ENCODE results near the gene PAIP1.
A peak's percentile ranks its signal among the peaks of the same experiment; 100 is the strongest.
"Not testable (repeated sequence)": the region's sequence is repeated elsewhere in the genome, so short reads cannot be mapped to it uniquely, and the experiment has no call there.

Gene PAIP1

DNA sequence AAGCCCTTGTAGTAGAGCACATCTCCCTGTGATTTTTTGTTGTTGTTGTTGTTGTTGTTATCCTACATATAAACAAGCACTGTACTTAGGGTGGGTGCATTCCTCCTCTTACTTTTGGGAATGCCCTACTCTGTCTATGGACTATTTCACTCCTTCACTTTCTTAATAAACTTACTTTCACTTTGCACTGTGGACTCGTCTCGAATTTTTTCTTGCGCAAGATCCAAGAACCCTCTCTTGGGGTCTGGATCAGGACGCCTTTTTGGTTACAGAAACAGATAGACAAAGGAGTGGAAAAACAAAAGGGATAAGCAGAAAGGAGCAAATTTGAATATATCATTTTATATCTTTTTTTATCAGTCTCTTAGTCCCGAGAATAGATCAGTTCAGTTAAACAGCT is 14.4 kb upstream of the PAIP1 start:
- no peak for DNase-seq (ENCODE audit: low read depth in 3 of 3)

DNA sequence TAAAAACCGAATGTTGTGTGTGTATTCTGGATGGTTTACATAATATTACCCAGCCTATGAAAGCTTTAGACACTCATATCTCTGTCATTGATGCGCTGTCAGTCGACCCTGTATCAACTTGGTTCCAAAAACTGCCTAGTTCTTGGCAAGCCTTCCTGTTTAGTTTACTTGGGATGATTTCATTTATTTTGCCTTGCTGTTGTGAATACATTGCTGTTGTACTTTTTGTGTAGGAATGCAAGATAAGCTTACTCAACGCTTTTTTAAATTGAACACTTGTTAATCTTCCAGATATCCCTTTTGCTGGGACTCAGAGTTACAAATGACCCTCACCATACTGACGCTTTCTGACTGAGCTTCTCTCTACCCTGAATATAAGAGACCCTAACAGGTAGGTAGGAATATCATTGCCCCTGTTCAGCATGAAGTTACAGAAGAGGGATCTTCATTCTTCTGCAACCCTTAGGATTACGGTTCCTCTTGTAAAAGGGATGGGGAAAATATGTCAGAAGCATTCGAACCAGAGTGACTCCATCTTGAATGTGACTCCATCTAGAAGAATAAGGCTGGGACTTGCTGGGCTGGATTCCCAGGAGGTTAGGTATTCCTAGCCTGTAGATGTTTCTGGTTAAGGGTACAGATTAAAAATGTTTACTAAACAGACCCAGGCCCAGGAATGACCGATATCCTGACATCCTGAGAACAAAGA is 13.7 kb upstream of the PAIP1 start:
- no peak for DNase-seq (ENCODE audit: low read depth in 3 of 3)

DNA sequence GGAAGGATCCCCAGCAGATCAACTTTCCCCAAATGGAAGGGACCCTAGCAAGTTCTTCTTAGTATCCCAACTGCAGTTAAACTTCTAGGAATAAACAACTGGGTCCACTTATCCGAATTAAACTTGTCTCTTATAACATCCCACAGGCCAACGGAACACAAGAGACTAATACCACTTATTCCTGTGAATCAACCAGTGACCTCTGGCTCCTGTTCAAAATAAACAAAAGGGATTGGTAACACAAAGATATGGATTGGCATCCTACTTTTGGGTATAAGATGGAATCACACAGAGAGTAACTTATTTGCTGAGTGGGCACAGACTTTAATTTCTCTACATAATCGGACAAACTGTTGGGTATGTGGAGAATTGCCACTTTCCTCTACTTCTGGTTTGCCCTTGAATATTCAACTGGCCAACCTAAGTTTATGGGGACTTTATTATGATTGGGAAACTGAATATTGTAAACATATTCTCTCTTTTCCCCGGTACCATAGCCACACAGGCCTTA is 12.4 kb upstream of the PAIP1 start:
- DNase-seq (ENCODE audit: low read depth in 3 of 3): no peak

DNA sequence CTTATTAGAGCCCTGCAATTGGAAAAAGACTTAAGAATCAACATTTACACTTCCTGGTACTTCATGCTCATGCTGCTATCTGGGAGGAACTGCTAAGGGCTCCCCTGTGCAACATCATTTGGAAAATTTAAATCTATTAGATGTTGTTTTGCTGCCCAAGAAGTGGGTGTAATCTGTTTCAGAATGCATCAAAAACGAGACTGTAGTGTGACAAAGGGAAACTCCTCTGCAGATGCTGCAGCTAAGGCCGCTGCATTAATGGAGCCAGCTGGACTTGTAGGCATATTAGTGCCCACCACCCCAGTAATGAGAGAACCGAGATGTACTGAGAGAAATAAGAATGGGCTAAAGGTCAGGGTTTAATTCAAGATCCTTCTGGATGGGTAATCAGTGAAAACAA is 11.1 kb upstream of the PAIP1 start:
- no peak for DNase-seq (ENCODE audit: low read depth in 3 of 3)

DNA sequence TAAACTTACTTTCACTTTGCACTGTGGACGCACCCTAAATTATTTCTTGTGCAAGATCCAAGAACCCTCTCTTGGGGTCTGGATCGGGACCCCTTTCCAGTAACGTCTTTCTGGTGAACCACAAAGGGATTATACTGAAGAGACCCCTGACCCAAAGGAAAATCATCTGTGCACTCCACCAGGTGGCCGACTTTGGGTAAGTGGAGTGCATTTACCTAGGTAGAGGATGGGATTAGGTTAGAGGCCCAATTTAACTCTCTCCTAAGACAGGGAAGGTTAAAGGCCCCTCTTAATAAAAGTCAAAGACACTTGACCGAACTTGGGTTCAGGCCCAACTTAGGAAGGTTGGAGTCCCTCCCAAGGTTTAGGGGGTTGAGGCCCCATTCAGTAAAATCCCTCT is 8.2 kb upstream of the PAIP1 start:
- DNase-seq (ENCODE audit: low read depth in 3 of 3): no peak

DNA sequence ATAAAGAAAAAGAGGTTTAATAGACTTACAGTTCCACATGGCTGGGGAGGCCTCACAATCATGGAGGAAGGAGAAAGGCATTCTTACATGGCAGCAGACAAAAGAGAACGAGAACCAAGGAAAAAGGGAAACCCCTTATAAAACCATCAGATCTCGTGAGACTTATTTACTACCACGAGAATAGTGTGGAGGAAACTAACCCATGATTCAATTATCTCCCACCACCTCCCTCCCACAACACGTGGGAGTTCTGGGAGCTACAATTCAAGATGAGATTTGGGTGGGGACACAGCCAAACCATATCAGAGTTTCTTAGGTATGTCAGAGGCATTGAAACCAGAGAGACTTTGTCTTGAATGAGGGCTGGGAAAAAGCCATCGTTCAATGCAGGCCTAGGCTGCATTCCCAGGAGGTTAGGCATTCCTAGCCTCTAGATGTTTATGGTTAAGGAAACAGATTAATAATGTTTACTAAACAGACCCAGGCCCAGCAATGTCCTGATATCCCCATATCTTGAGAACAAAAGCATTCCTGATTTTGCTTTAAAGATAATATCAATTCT is 7.5 kb upstream of the PAIP1 start:
- DNase-seq (ENCODE audit: low read depth in 3 of 3): no peak

DNA sequence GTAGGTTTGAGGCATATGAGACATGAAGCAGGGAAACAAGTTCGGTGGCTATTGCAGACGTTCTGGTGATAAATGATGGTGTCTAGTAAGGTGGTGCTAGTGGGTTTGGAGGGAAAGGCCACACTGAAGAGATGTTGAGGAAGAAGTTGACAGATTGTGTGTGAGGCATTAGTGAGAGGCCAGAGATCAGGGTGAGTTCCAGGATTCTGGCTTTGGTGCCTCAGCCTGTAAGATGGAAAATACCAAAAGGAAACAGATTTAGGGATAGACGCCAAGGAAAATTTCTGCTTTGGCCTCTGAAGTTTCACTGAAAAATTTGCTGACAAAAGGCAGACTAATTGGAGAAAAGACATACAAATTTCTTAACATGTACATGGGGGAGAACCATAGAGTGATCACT is 6.4 kb upstream of the PAIP1 start:
- DNase-seq (ENCODE audit: low read depth in 3 of 3): no peak

DNA sequence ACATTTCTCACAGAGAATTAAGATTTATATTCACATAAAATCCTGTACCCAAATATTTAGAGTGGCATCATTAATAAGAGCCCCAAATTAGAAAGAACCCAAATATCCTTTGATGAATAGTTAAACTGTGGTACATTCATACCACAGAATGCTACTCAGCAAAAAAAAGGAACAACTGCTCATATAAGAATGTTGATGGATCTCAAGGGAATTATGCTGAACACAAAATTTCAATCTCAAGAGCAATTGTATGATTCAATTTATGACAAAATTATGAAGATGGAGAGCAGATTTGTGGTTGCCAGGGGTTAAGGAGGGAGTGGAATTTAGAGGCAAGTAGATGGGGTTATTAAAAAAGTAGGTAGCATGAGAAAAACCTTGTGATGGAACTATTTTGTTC is 4.5 kb upstream of the PAIP1 start:
- DNase-seq (ENCODE audit: low read depth in 3 of 3): no peak

DNA sequence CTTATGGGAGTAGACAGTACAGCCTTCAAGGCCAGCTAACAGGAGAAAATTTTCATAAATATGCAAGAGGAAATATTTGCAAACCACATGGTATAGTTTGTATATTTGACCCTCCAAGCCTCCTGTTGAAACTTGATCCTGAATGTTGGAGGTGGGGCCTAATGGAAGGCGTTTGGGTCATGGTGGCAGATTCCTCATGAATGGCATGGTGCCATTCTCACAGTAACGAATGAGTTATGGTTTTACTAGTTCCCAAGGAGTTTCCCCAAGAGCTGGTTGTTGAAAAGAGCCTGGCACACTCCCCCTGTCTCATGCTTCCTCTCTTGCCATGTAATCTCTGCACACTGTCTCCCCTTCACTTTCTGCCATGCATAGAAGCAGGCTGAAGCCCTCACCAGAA is 3.3 kb upstream of the PAIP1 start:
- DNase-seq (ENCODE audit: low read depth in 3 of 3): no peak

DNA sequence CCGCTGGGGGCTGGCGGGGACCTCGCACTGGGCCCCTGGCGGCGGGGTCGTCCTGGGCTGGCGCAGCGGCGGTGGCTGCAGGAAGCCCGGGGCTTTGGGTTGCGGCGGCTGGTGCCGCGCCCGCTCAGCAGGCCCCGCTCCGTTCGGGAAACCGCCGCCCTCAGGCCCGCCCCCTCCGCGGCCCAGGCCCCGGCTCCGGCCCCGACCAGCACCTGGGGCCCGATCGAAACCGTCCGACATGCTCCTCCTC is 345 bp downstream of the PAIP1 start:
- DNase-seq (ENCODE audit: low read depth in 3 of 3): not testable (repeated sequence)

DNA sequence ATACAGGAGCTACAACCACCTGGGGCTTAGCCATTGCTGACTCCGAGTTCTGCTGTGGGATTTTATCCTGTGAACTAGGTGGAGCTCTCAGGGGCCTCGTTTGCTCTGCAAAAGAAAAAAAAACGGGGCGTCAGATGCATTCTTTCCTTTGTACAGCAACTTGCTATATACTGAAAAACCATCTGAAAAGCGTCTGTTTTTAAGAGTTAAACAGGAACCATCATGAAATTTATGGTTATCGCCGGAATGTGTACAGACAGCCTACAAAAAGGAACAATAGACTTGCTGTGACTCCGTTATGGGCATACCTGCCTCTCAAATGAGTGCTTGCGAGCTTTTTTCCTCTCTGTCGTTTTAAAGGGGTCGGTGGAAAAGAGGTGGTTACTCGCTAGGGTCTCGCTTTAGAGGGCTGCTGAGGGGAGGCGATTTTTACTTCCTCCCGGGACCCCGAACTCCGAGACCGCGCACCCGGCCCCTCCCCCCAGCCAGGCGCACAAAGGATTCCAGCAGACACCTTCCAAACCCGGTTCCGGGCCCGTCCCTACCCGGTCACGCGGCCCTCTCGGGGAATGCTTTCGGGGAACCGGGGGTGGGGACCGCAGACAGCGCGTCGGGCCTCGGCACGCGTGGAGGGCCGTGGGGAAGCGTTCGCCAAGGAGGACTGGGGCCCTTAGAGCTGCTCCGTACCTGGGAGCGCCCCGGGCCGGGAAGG is 826 bp downstream of the PAIP1 start:
- DNase-seq (ENCODE audit: low read depth in 3 of 3): peak; percentile 17 to 36 (median 20)

DNA sequence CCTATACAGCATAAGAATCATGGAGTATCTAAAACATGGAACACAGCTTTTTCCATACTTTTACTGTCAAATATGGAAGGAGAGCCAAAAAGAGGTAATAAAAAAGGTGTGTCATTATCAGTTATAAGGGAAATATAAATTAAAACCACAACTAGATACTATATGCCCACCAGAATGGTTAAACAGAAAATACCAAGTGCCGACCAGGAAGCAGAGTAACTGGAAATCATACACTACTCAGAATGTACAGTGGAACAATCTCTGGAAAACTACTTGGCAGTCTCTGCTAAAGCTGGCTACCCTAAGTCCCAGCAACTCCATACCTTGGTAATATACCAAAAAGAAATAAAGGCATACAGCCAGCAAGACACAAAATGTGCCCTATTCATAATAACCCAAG is 2.4 kb downstream of the PAIP1 start:
- DNase-seq (ENCODE audit: low read depth in 3 of 3): no peak

DNA sequence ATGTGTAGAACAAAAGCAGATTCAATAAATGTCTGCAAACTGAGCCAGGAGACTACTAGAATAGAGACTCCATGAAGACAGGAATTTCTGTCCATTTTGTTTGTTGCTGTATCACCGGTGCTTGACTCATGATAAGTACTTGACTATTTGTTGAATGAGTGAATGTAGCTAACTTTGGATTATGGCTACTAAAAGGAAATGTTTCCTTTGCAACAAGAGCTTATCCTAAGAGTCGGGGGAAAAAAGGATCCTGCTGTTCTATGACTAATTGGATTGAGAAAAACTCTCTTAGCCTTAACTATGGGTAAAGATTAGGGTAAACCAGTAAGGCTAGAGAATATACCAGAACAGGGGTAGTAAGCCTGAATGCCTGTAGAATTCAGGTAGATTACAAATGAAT is 3.5 kb downstream of the PAIP1 start:
- no peak for DNase-seq (ENCODE audit: low read depth in 3 of 3)

DNA sequence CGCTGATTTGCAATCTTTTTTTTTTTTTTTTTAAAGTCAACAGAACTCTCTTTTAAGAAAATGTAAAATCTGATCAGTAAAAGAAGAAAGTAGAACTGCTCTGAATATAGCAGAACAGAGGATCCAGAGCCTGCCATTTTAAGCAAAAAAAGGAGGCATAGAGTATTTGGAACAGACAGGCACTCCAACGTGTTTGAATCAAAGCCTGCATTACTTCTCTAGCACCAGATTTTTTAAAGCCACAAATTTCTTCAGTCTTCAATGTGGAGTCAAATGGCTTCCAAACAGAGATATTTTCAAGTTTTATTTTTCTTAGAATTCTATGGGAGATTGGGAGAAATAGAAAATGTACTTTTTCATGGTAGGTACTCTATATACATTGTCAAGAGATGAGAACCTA is 5.1 kb downstream of the PAIP1 start:
- DNase-seq (ENCODE audit: low read depth in 3 of 3): no peak

DNA sequence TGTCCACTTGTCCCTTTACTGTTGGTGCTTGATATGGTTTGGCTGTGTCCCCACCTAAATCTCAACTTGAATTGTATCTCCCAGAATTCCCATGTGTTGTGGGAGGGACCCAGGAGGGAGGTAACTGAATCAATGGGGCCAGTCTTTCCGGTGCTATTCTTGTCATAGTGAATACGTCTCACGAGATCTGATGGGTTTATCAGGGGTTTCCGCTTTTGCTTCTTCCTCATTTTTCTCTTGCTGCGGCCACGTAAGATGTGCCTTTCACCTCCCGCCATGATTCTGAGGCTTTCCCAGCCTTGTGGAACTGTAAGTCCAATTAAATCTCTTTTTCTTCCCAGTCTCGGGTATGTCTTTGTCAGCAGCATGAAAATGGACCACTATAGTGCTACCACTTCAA is 7.6 kb downstream of the PAIP1 start:
- not testable (repeated sequence) for DNase-seq (ENCODE audit: low read depth in 3 of 3)

DNA sequence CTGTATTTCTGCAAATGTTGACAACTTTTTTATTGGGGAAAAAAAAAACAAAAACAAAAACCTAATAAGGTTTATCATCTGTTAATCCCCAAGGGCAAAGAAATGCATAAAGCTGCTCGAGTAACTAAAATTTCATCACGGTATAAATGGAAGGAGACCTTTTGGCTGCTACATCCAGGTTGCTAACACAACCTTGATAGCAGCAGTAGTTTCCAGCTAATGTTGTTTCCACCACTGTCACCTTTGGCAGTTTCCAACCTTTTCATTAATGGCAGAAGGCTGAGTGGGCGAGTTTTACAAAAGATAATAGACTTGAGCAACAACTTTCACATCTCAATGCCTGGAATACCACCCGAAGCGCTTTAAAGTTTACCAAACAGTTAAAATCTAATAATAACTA is 8.5 kb downstream of the PAIP1 start:
- DNase-seq (ENCODE audit: low read depth in 3 of 3): no peak

DNA sequence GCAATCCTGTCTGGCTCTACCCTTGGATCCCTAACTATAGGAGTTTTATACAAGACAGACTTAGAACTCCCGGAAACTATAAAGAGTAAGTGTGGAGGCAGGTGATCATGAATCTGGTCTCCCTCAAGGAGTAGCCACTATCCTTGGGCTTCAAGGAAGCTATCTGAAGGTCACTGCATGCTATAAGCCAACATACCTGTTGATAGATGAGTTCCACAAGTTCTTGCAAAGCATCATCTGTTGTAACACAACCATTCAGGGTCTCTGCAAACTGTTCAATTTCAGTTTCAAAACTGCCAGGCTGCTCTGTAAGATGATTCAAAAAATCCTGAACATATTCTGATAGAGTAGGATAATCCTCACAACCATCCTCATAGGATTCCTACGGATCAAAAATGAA is 9.3 kb downstream of the PAIP1 start:
- DNase-seq (ENCODE audit: low read depth in 3 of 3): no peak

DNA sequence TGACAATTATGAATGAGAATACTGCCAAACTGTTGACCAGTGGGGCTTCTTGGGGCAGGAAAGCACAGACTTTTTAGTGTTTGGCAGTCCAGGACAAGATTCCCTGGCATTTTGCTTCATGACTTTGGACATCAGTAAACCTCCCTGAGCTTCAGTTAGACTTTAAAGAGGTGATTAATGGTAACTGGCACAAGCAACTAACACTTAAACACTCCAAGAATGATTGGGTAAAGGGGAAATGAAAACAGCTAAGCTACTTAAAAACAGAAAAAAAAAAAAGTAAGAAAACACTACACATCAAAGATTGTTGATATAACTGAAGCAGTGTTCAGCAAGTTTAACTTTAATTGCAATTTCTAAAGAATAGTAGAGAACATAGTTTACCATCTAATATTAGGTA is 13.4 kb downstream of the PAIP1 start:
- no peak for DNase-seq (ENCODE audit: low read depth in 3 of 3)

DNA sequence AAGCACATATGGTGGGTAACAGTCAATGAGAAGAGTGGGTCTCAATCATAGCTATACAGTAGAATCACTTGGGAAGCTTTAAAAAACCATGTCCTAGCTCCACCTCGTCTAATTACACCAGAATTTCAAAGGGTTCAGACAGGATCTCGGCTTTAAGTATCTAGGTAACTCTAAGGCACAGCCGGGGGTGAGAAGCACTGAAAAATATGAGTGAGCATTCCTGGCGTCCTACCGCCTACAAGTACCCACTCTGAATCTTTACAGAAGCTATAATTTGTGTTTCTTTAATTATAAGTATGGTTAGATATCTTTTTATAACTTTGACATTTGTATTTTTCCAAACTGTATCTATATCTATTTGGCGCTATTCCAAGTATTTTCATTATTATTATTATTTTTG is 16.1 kb downstream of the PAIP1 start:
- no peak for DNase-seq (ENCODE audit: low read depth in 3 of 3)

DNA sequence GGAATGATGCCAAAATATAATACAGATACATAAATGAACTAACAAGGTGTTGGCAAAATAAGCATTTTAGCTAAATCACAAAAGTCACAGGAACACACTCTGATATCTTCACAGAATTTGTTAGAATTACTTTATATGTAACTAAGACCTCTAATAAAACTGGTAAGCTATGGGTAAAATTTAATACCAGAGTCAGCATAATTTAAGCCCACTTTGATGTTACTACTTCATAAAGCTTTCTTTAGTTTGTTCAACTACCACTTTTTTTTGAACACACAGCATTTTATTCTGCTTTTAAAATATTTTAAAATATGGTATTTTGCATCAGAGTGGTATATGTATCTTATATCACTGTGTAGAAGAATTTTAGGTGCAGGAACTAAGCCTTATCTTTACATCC is 19.9 kb downstream of the PAIP1 start:
- no peak for DNase-seq (ENCODE audit: low read depth in 3 of 3)

DNA sequence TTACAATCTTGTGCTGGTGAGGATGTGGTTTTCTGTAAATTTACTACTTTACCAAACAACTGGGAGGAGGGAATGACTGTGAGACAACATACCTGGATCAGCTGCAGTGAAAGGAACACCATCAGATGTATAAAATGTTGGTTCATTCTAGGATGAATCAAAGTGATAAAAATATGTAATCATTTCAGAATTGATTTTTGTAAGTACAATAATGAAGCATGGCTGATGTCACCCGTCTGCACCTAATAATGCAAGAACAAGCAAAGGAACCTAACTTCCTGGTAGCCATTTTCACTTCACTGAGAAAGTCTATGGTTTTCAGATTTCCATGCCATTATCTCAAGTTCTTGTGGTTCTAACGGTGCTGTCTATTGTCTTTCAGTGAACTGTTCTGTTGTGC is 23.2 kb downstream of the PAIP1 start:
- no peak for DNase-seq (ENCODE audit: low read depth in 3 of 3)

DNA sequence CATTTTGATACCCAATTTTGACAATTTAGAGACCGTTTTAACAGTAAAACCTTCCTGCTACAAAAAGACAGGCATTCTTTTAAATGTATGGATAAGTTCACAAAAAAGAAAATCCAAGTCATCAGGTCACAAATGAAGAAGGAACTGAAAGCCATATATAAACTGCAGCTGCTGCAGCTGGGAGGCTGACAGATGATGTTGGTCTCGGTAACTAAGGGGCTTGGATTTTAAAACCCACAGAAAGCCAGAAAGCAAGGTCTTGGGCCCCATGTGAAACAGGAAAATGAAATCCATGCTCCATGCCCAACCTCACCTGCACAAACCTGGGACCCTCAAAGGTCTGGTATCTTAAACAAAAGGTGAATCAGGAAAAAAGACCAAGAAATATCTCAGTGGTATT is 26.2 kb downstream of the PAIP1 start:
- DNase-seq (ENCODE audit: low read depth in 3 of 3): no peak

DNA sequence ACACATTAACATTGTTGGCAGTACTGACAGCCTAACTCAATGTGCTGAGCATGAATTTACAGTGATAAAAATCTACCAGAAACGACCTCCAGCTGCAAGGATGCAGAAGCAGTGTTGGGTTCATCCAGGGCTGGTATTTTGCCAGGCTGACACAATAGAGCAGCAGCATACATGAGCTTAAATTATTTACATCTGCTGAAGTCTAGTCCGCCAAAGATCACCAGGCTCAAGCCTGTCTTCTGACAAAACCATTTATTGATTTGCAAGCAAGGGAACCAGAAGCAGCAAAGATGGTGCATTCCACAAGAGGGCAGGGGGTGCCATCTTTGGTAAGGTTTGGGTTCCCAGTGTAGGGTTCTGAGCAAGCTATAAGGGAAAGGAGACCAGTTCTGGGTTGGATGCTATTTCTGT is 33.2 kb downstream of the PAIP1 start:
- DNase-seq (ENCODE audit: low read depth in 3 of 3): no peak

DNA sequence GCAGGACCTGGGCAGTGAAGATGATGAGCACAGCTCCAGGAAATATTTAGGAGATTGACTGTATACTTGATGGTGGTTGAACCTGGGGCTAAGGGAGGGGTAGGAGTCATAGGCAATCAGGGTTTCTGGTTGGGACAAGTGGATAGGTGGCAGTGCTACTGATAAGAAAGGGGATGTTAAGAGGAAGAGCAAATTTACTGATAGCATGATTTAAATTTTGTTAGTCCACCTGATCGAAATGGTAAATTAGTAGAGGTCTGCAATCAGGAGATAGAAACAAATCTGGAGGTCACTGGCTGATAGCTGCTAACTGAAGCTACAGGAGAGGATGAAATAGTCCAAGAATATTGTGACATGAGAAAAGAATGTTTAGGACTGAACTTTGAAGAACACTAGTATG is 36.3 kb downstream of the PAIP1 start:
- no peak for DNase-seq (ENCODE audit: low read depth in 3 of 3)

Data from stimulated activated CD4-positive, alpha-beta T cell treated with anti-CD3 and anti-CD28 coated beads, TNF-alpha, amount 100 ng/mL, for 48 hours (primary cell).